H9 (cell line): ENCODE measurements around the gene CLIC6. TPM values are rescaled to one million over a fixed set of nuclear protein-coding genes. Genes with fewer than 3 reads are reported as not detected.

ENCODE experiments used
- DNase-seq: peaks from one replicate; pipeline ENCODE4 v3.0.0-alpha.2; 2017
- H2AFZ ChIP-seq: one replicate; pipeline ENCODE4 v1.6.1; 2013; ENCODE audit warnings: mild to moderate bottlenecking, low read length, control low read depth, moderate library complexity
- H2AK5ac ChIP-seq: 2 replicates; pipeline ENCODE4 v1.6.1; 2013; ENCODE audit warnings: low read length, control low read depth, mixed read lengths; ENCODE audit not compliant: insufficient read length
- H2BK120ac ChIP-seq: one replicate; pipeline ENCODE4 v1.6.1; 2013; ENCODE audit warnings: low read depth, mild to moderate bottlenecking, low read length, control low read depth, inconsistent platforms; ENCODE audit not compliant: poor library complexity, severe bottlenecking
- H2BK12ac ChIP-seq: 2 replicates; pipeline ENCODE4 v1.6.1; 2013; ENCODE audit warnings: low read length, control low read depth, mixed read lengths, low read depth; ENCODE audit not compliant: insufficient read length
- H2BK15ac ChIP-seq: 2 replicates; pipeline ENCODE4 v1.6.1; 2013; ENCODE audit warnings: low read depth, low read length, control low read depth
- H2BK20ac ChIP-seq: one replicate; pipeline ENCODE4 v1.6.1; 2013; ENCODE audit warnings: low read depth, mild to moderate bottlenecking, low read length, control low read depth, inconsistent platforms; ENCODE audit not compliant: poor library complexity, severe bottlenecking
- H2BK5ac ChIP-seq: 2 replicates; pipeline ENCODE4 v1.6.1; 2013; ENCODE audit warnings: low read length, control low read depth, mixed read lengths; ENCODE audit not compliant: insufficient read length
- H3K14ac ChIP-seq: 2 replicates; pipeline ENCODE4 v1.6.1; 2013; ENCODE audit warnings: low read length, control low read depth; ENCODE audit not compliant: insufficient read depth
- H3K18ac ChIP-seq: 2 replicates; pipeline ENCODE4 v1.6.1; 2013; ENCODE audit warnings: low read depth, mild to moderate bottlenecking, mixed read lengths, low read length, control low read depth; ENCODE audit not compliant: insufficient read length
- H3K23ac ChIP-seq: 2 replicates; pipeline ENCODE4 v1.6.1; 2013; ENCODE audit warnings: low read length, control low read depth, mixed read lengths, low read depth; ENCODE audit not compliant: insufficient read length
- H3K23me2 ChIP-seq: 2 replicates; pipeline ENCODE4 v1.6.1; 2013; ENCODE audit warnings: low read depth, mild to moderate bottlenecking, mixed read lengths, low read length, control low read depth; ENCODE audit not compliant: insufficient read length, poor library complexity, severe bottlenecking
- H3K27ac ChIP-seq: 2 replicates; pipeline ENCODE4 v1.5.1; 2013; ENCODE audit warnings: low read length, control low read depth, mixed read lengths, low read depth; ENCODE audit not compliant: insufficient read length
- H3K27me3 ChIP-seq: 2 replicates; pipeline ENCODE4 v1.6.1; 2013; ENCODE audit warnings: low read length, control low read depth, inconsistent platforms; ENCODE audit not compliant: insufficient read depth
- H3K4ac ChIP-seq: 2 replicates; pipeline ENCODE4 v1.6.1; 2013; ENCODE audit warnings: low read depth, mild to moderate bottlenecking, control low read depth, inconsistent platforms, low read length, moderate library complexity
- H3K4me1 ChIP-seq: 2 replicates; pipeline ENCODE4 v1.6.1; 2013; ENCODE audit warnings: low read length, control low read depth, inconsistent platforms; ENCODE audit not compliant: insufficient read depth
- H3K4me2 ChIP-seq: 2 replicates; pipeline ENCODE4 v1.6.1; 2013; ENCODE audit warnings: low read length, control low read depth, mixed read lengths; ENCODE audit not compliant: insufficient read length, insufficient read depth
- H3K56ac ChIP-seq: 2 replicates; pipeline ENCODE4 v1.6.1; 2013; ENCODE audit warnings: low read depth, mild to moderate bottlenecking, mixed read lengths, low read length, control low read depth; ENCODE audit not compliant: insufficient read length
- H3K79me1 ChIP-seq: 2 replicates; pipeline ENCODE4 v1.6.1; 2013; ENCODE audit warnings: low read depth, mild to moderate bottlenecking, moderate library complexity, low read length, control low read depth, inconsistent platforms; ENCODE audit not compliant: insufficient read depth, poor library complexity, severe bottlenecking
- H3K79me2 ChIP-seq: 2 replicates; pipeline ENCODE4 v1.6.1; 2013; ENCODE audit warnings: low read length, control low read depth, inconsistent platforms; ENCODE audit not compliant: insufficient read depth
- H3K9ac ChIP-seq: 2 replicates; pipeline ENCODE4 v1.6.1; 2013; ENCODE audit warnings: low read length, control low read depth, mixed read lengths; ENCODE audit not compliant: insufficient read length; ENCODE audit errors: extremely low read depth
- H3K9me3 ChIP-seq: one replicate; pipeline ENCODE4 v1.6.1; 2013; ENCODE audit warnings: low read depth, low read length, inconsistent platforms; ENCODE audit not compliant: control insufficient read depth
- H3T11ph ChIP-seq: one replicate; pipeline ENCODE4 v1.6.1; 2013; ENCODE audit warnings: mild to moderate bottlenecking, low read length, control low read depth, inconsistent platforms
- H4K20me1 ChIP-seq: one replicate; pipeline ENCODE4 v1.6.1; 2013; ENCODE audit not compliant: control insufficient read depth, insufficient read length, insufficient read depth
- H4K5ac ChIP-seq: 2 replicates; pipeline ENCODE4 v1.6.1; 2013; ENCODE audit warnings: low read depth, mild to moderate bottlenecking, mixed read lengths, low read length, control low read depth; ENCODE audit not compliant: insufficient read length
- H4K8ac ChIP-seq: replicated peaks from 2 replicates; pipeline ENCODE4 v1.6.1; 2013; ENCODE audit warnings: low read length, control low read depth, mixed read lengths, low read depth; ENCODE audit not compliant: insufficient read length
- H4K91ac ChIP-seq: 2 replicates; pipeline ENCODE4 v1.6.1; 2013; ENCODE audit warnings: low read depth, mild to moderate bottlenecking, moderate library complexity, mixed read lengths, low read length, control low read depth; ENCODE audit not compliant: insufficient read length
- H3K27ac Mint-ChIP-seq, 3 experiments: 2 replicates in 2 of 3; 3 replicates in 1 of 3; pipeline ENCODE4 v1.8.0; 2020 to 2021; ENCODE audit warnings: mixed read lengths in 3 of 3, mild to moderate bottlenecking in 1 of 3, moderate library complexity in 1 of 3
- H3K27me3 Mint-ChIP-seq: 2 replicates; pipeline ENCODE4 v1.8.0; 2021; ENCODE audit warnings: low read depth, mild to moderate bottlenecking, moderate library complexity, mixed read lengths
- H3K36me3 Mint-ChIP-seq, 3 experiments: 2 replicates in 2 of 3; 3 replicates in 1 of 3; pipeline ENCODE4 v1.8.0; 2020 to 2021; ENCODE audit warnings: low read depth in 3 of 3, mixed read lengths in 3 of 3; ENCODE audit not compliant: insufficient read depth in 1 of 3
- H3K4me1 Mint-ChIP-seq, 2 experiments: 2 replicates each; pipeline ENCODE4 v1.8.0; 2020; ENCODE audit warnings: mixed read lengths in 2 of 2
- H3K4me3 Mint-ChIP-seq, 2 experiments: 2 replicates in 1 of 2; 3 replicates in 1 of 2; pipeline ENCODE4 v1.8.0; 2020 to 2021; ENCODE audit warnings: mild to moderate bottlenecking in 2 of 2, mixed read lengths in 2 of 2, moderate library complexity in 1 of 2
- H3K9me3 Mint-ChIP-seq, 2 experiments: 2 replicates in 1 of 2; 3 replicates in 1 of 2; pipeline ENCODE4 v1.8.0; 2020; ENCODE audit warnings: mild to moderate bottlenecking in 2 of 2, mixed read lengths in 2 of 2, moderate library complexity in 1 of 2
- CTCF ChIP-seq: fragments of 200-600 bp; sonication (generic); conservative IDR thresholded peaks from 3 replicates; pipeline ENCODE4 v1.8.0; 2021; ENCODE audit warnings: antibody characterized with exemption, mild to moderate bottlenecking
- WGBS: extraction: QIAGEN DNeasy Blood & Tissue Kit; methylation state at CpG from one replicate; pipeline ENCODE4 v1.1.7; 2013; ENCODE audit warnings: missing lambda C conversion rate, low lambda C conversion rate, mixed read lengths; ENCODE audit not compliant: insufficient read length; ENCODE audit errors: extremely low coverage; 5-methylcytosine and 5-hydroxymethylcytosine counted together
- total RNA-seq: library from RNA; stranded (reverse); gene quantifications from 2 replicates; pipeline ENCODE4 v1.2.1, GENCODE V29; 2021

The CLIC6 gene
- total RNA-seq, 1 experiment from 2014 or later, result 1.3 TPM

GRCh38 chr21:34736116-34736874 lies 67.5 kb downstream of the CLIC6 start:
- no peaks in the 10 kb centered on the region; a peak in 1 of 4 replicates for H3K4me1 Mint-ChIP-seq
- Histone ChIP-seq H3K9ac (no peak overlapping the region), H2BK120ac (no peak overlapping the region), H2BK5ac (no peak overlapping the region), H3K14ac (no peak overlapping the region), H3K56ac (no peak overlapping the region), H3K4me1 (no peaks in the 10 kb centered on the region), H3K27ac (no peak overlapping the region), H3K79me2 (no peaks in the 10 kb centered on the region), H3T11ph (no peak overlapping the region), H3K79me1 (no peaks in the 10 kb centered on the region), H3K27me3 (no peaks in the 10 kb centered on the region), H4K8ac (no peak overlapping the region), H3K4me2 (no peak overlapping the region), H3K23me2 (no peaks in the 10 kb centered on the region), H2AFZ (no peak overlapping the region), H2BK20ac (no peak overlapping the region), H3K4ac (no peak overlapping the region), H4K5ac (no peak overlapping the region), H3K9me3 (no peaks in the 10 kb centered on the region), H4K20me1 (no peaks in the 10 kb centered on the region), H2BK15ac (no peak overlapping the region), H3K23ac (no peak overlapping the region), H2BK12ac (no peak overlapping the region), H3K18ac (no peak overlapping the region), H4K91ac (no peak overlapping the region), H2AK5ac (no peak overlapping the region)
- no peak for DNase-seq
- H3K27me3 Mint-ChIP-seq, result peaks cover 7% of the 10 kb centered on the region
- no peaks in the 10 kb centered on the region for H3K36me3 Mint-ChIP-seq
- no CpG with 5 or more reads among the region's 6 CpGs for WGBS
- no peak for TF ChIP-seq CTCF
- peaks cover 0 to 6% of the 10 kb centered on the region in 2 experiments; a peak in 3 of 5 replicates for H3K9me3 Mint-ChIP-seq
- no peak overlapping the region for H3K27ac Mint-ChIP-seq
- no peak overlapping the region for H3K4me3 Mint-ChIP-seq
